ENCODE measurements around the gene SGSM2. TPM values are rescaled to one million over a fixed set of nuclear protein-coding genes. Genes with fewer than 3 reads are reported as not detected.

Gene SGSM2
- total and polyA plus RNA-seq, 2 of the 13 experiments (the other 11 are each of a cell fraction or from before 2014, with no cell fraction given) = 30.4 to 51.3 TPM

GRCh38 chr17:2416010-2416734 is 78.9 kb downstream of the SGSM2 start:
- Histone ChIP-seq H3K36me3 (replicated peaks in 1 of 2; ENCODE audit: control insufficient read depth in 1 of 2, insufficient read depth in 2 of 2, low read length in 2 of 2) (peaks cover 12 to 45% of the 10 kb centered on the region in 2 experiments; a peak in 4 of 5 replicates), H3K9me3 (ENCODE audit: low read length) (no peaks in the 10 kb centered on the region), H4K20me1 (ENCODE audit: insufficient read depth, low read length) (no peaks in the 10 kb centered on the region; the same call in 1 of the 2 replicates), H3K4me1 (ENCODE audit: insufficient read depth, low read length) (peaks cover 7% of the 10 kb centered on the region; the same call in 1 of the 2 replicates), H3K4me3 (replicated peaks in 1 of 3; ENCODE audit: insufficient read depth in 1 of 3, low read depth in 2 of 3, low read length in 3 of 3) (no peak overlapping the region), H3K79me2 (ENCODE audit: insufficient read depth, low read length) (no peaks in the 10 kb centered on the region), H3K27ac (ENCODE audit: extremely low read length, insufficient read depth, low read length) (no peak overlapping the region), H3K4me2 (ENCODE audit: low read depth, low read length) (no peak overlapping the region), H3K27me3 (ENCODE audit: control insufficient read depth in 1 of 2, insufficient read depth in 2 of 2, low read length in 2 of 2) (no peaks in the 10 kb centered on the region), H3K9ac (ENCODE audit: insufficient read depth, low read depth, low read length) (no peak overlapping the region), H2AFZ (ENCODE audit: low read length) (no peak overlapping the region)
- CTCF ChIA-PET (ENCODE audit: low intra/inter-chr PET ratio, low total read pairs) = interaction anchor here (1.2 to 3.9 kb wide), 2 partner anchors 34 to 47 kb away, joined by 4 to 65 read pairs; no protein-coding TSS in a partner anchor
- in situ Hi-C loops (cut with HindIII; ENCODE audit: extremely low pct_ligation_motif_present, low pct_unique_long_range_greater_than_20kb) (no loop called here), intact Hi-C loops (cut with micrococcal nuclease; ENCODE audit: unreplicated experiment) (loop anchor here (1.0 kb wide), 1 partner anchor 34 kb away; no protein-coding TSS in a partner anchor)
- BruUV-seq (replicated peaks) = no TSS peak
- ATAC-seq = peak; percentile 74
- POLR2A ChIA-PET = interaction anchor here (0.9 to 2.5 kb wide), 4 partner anchors 15 to 80 kb away, joined by 4 to 31 read pairs (median 5); partner anchors contain the start of gene TSR1
- peak; percentile 79 for FAIRE-seq
- peak; percentile 61 for DNase-seq (ENCODE audit: low spot score)
- whole genome bisulfite sequencing (ENCODE audit: low lambda C conversion rate) = 41% methylated on average over 18 of the region's 19 CpGs
- TF ChIP-seq KAT8 (CRISPR knock-in tag; IDR thresholded peaks at IDR 0.05) = 0 out of 2 replicates have a peak, but pooled peaks have one; percentile 30
- TF ChIP-seq TEAD3 (CRISPR knock-in tag; optimal IDR thresholded peaks at IDR 0.05; ENCODE audit: borderline replicate concordance) = peak; percentile 23
- peak; percentile 92 for TF ChIP-seq SMC3 (IDR thresholded peaks at IDR 0.05; ENCODE audit: low read length)
- TF ChIP-seq ZNF788 (CRISPR knock-in tag; IDR thresholded peaks at IDR 0.05; ENCODE audit: borderline replicate concordance) = no peak
- no peak for TF ChIP-seq IRF9 (CRISPR knock-in tag; IDR thresholded peaks at IDR 0.05; ENCODE audit: borderline replicate concordance)
- TF ChIP-seq ELF3 (CRISPR knock-in tag; IDR thresholded peaks at IDR 0.05) = peak; percentile 29; the same call in 1 of the 2 replicates
- 0 out of 2 replicates have a peak, but pooled peaks have one; percentile 21 for TF ChIP-seq GATAD1 (CRISPR knock-in tag; IDR thresholded peaks at IDR 0.05)
- TF ChIP-seq ZBTB38 (CRISPR knock-in tag; IDR thresholded peaks at IDR 0.05) = no peak
- peak; percentile 79 for TF ChIP-seq RAD21 (CRISPR knock-in tag; IDR thresholded peaks at IDR 0.05)
- TF ChIP-seq IRF2 (CRISPR knock-in tag; IDR thresholded peaks at IDR 0.05) = 0 out of 2 replicates have a peak, but pooled peaks have one; percentile 31
- TF ChIP-seq, protein P1, sequence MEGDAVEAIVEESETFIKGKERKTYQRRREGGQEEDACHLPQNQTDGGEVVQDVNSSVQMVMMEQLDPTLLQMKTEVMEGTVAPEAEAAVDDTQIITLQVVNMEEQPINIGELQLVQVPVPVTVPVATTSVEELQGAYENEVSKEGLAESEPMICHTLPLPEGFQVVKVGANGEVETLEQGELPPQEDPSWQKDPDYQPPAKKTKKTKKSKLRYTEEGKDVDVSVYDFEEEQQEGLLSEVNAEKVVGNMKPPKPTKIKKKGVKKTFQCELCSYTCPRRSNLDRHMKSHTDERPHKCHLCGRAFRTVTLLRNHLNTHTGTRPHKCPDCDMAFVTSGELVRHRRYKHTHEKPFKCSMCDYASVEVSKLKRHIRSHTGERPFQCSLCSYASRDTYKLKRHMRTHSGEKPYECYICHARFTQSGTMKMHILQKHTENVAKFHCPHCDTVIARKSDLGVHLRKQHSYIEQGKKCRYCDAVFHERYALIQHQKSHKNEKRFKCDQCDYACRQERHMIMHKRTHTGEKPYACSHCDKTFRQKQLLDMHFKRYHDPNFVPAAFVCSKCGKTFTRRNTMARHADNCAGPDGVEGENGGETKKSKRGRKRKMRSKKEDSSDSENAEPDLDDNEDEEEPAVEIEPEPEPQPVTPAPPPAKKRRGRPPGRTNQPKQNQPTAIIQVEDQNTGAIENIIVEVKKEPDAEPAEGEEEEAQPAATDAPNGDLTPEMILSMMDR (CRISPR knock-in tag; IDR thresholded peaks at IDR 0.05) = peak; percentile 90
- TF ChIP-seq KDM3A (CRISPR knock-in tag; IDR thresholded peaks at IDR 0.05; ENCODE audit: low read depth) = 0 out of 2 replicates have a peak, but pooled peaks have one; percentile 53
- no peak for TF ChIP-seq SNAPC4 (CRISPR knock-in tag; IDR thresholded peaks at IDR 0.05)
- TF ChIP-seq KLF16 (CRISPR knock-in tag; IDR thresholded peaks at IDR 0.05) = peak in 1 of 2 experiments; percentile 52; a peak in 1 of 4 replicates
- 0 out of 2 replicates have a peak, but pooled peaks have one; percentile 25 for TF ChIP-seq THAP11 (CRISPR knock-in tag; IDR thresholded peaks at IDR 0.05)
- peak; percentile 37 for TF ChIP-seq XRCC5 (optimal IDR thresholded peaks at IDR 0.05; ENCODE audit: low read length)
- peak; percentile 88 for TF ChIP-seq STAG1 (CRISPR knock-in tag; IDR thresholded peaks at IDR 0.05)

All from HepG2 (cell line).